RPMI7951 (cell line): ENCODE results near the gene CD99L2. TPM values are rescaled to one million over a fixed set of nuclear protein-coding genes. Genes with fewer than 3 reads are reported as not detected.

Experiments
- DNase-seq: peaks from one replicate; pipeline ENCODE4 v3.0.0-alpha.2; 2012; ENCODE audit warnings: low read depth
- total RNA-seq: library from RNA; depleted of rRNA; stranded (reverse); fragments of >200 nt; shearing (Covaris generic); gene quantifications from 2 replicates; pipeline ENCODE4 v1.2.3, GENCODE V29; 2014; rRNA removed

Gene CD99L2
- total RNA-seq, 1 experiment from 2014 or later, result 48.9 TPM

GRCh38 chrX:150762258-150763165 lies 136.0 kb downstream of the CD99L2 start:
- DNase-seq, result no peak

DNA sequence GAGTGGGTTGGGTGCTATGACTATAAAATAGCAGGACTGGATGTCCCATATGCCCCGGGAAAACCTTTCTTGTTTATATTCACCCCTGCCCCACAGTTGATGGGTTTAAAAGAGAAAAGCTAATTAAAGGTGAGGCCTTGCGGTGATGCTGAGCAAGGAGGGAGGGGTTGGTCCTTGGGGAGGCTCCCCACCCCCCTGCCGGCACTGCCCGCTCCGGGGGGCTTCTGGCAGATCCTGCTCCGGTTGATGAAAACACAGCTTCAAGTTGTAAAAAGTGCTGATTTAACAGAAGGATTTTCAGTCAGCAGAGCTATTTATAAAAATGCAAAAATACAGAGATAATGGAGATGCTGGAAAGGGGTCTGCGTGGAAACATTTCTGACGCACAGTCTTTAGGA lies 136.7 kb downstream of the CD99L2 start:
- DNase-seq, result no peak

DNA sequence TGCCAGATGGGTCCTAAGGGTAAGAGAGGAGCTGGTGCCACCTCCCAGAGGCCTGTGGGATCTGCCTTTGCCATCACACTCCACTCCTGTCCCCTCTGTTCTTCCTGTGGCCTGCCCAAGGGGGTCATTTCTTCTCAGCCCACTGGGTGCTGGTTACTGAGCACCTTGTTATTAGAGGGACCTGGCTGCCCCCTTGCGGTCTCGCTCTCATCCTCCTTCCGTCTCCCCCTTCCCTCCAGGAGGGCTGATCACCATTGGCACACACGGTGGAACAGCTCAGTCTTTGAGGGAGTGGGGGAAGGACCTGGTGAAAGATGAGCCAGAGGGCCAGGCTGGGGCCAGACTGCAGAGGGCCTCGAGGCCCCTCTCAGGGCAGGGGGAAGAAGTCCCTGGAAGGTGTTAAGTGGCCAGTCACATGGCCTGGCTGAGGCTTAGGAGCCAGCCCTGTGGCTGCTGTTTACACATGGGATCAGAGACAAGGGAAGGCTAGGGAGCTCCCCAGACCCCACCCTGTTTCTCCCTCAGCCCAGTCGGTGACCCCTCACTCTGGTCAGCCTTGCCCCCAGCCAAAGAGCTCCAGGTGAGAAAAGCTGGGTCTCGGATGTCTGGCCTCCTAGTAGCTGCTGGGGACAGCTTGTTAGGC lies 137.2 kb downstream of the CD99L2 start:
- no peak for DNase-seq

DNA sequence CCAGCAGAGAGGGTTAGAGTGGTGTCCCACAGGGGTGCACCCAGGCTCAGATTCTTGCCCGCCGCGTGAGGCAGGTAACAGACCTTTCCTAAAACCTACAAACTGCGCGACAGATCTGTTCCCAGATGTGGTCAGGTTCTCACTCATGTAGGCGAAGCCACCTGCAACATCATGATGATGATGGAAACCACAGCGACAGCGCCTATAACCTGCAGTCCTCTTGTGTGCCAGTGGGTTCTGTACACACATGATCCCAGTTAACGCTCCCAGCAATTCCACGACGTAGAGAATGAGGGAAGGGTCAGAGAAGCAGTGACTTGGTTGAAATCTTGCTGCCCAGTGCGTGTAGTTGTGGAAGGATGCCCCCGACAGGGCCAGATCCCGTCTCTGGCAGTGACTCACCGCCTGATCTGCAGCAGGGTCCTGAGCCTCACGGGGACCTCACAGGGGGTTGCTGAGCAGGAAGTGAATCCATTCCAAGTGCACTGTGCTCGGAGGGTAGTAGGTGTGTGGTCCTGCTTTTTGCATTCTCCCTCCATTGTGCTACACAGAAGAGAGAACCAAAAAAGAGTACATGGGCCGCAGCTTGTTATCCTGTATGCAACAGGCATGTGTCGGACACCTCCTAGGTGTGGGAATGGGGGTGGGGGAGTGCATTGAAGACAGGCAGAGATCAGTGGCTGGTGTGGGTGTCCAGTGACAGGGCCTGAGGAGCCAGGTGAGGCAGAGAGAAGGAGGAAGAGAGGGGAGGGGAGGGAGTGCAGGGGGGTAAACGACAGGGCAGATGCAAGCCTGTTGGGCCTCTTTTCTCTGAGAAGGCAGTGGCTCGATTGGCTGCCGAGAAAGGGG lies 138.7 kb downstream of the CD99L2 start:
- no peak for DNase-seq

DNA sequence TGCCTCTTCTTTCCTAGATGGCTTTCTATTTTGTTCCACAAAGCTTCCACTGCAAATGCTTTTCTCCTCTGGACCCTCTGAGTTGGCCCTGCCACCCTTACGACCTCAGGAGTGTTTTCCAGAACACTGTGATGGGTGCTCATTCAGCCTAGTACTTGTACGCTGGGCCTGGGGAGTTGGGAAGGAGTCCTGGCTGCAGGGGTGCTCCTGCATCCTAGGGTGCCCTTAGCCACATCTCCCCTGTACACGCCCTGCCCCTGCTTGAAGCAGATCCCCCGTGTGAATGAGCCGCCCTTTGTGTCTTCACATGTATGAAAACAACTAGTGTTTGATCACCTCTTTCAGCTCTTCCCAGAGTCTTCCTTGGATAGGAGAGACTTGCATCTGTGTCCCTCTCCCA lies 141.1 kb downstream of the CD99L2 start:
- no peak for DNase-seq

DNA sequence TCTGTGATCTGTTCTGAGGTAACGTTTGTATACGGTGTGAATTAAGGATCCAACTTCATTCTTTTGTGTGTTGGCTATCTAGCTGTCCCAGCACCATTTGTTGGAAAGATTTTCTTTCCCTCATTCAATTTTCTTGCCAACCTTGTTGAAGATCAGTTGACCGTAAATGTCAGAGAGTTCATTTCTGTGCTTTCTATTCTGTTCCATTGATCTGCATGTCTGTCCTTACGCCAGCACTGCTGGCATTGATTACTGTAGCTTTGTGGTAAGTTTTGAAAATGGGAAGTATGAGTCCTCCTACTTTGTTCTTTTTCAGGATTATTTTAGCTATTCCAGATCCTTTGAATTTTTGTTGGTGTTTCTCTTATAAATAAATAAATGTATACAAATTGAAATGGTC lies 144.5 kb downstream of the CD99L2 start:
- DNase-seq, result no peak

DNA sequence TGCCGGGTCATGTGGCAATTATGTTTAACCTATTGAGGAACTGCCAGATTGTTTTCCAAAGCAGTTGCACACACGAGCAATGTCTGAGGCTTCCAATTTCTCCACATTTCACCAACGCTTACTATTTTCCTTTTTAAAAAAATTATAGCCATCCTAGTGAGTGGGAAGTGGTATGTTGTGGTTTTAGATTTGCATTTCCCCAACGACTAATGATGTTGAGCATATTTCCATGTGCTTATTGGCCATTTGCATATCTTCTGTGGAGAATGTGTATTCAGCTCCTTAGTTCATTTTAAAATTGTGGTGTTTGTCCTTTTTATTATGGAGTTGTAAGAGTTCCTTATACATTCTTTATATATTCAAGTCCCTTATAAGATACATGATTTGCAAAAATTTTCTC lies 145.1 kb downstream of the CD99L2 start:
- DNase-seq, result no peak

GRCh38 chrX:150752124-150752523 lies 146.3 kb downstream of the CD99L2 start:
- no peak for DNase-seq

DNA sequence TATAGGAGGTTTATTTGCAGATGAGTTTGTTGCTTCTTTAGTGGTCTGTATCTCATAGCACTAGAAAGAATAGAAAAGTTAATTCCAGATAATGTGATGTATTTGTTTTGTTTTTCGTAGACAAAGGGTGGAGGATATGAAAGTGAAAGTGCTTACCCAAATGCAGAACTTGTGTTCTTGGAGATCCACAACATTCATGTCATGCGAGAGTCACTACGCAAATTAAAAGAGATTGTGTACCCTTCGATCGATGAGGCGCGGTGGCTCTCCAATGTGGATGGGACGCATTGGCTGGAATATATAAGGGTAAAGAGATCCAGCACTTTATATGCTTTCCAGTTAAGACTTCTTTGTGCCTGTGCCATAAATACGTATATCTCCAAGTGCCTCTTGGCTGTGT lies 162.0 kb downstream of the CD99L2 start:
- DNase-seq, result no peak

DNA sequence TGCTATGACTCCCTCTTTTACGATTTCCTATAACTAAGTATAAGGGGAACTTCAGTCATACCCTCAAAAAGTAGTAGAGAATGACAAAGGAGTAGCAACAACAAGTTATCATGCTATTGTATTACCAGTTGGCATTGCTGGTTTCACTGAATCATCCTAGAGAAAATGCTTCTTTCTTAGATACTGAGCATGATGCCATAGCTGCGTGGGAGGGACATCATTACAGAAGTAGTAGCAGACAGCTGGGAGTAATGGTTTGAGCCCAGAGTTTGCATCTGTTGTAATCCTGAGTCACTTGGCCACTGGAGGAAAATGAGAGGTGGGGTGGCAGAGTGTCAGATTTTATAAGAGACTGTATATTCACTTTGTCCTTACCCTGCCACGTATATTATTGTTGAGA lies 166.7 kb downstream of the CD99L2 start:
- DNase-seq, result peak; percentile 95

- peak; percentile 88 for DNase-seq
Measured at GRCh38 chrX:150730719-150731118, 167.7 kb downstream of the CD99L2 start.

GRCh38 chrX:150729956-150730355 lies 168.5 kb downstream of the CD99L2 start:
- DNase-seq, result no peak

DNA sequence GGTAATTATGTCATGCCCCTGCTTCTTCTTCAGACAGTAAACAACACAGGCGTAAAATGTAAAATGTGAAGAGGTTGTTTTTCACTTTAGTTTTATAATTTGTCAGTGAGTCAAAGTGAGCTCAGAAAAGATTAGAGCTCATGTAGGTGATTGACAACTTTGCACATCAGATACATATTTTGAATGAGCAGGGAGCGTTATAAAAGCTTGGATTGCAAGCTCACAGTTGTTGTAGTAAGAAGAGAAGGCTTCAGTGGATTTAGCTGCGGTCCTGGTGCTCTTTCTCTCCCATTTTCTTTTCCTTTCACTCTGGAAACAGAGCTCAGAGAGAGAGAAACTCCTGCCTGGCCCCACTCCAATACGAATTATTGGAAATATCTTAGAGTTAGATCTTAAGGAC lies 178.8 kb downstream of the CD99L2 start:
- no peak for DNase-seq

Other genes starting within 250 kb of the CD99L2 start
- 7.6 and 8.9 TPM in 2 replicates for gene MTMR1, start 205.3 kb downstream of the CD99L2 start, total RNA-seq
- 66.8 and 69.0 TPM in 2 replicates for gene HMGB3, start 84.7 kb upstream of the CD99L2 start, total RNA-seq